ENCODE data around the gene KCNAB1. TPM values are rescaled to one million over a fixed set of nuclear protein-coding genes. Genes with fewer than 3 reads are reported as not detected.

The KCNAB1 gene
- total and polyA plus RNA-seq, 2 of the 8 experiments (the other 6 are each of a cell fraction or from before 2014, with no cell fraction given): 0.51 to 2.3 TPM

- no peak overlapping the region for H2BK120ac ChIP-seq (replicated peaks; ENCODE audit: low read depth, low read length)
- no peak overlapping the region for H2BK20ac ChIP-seq (ENCODE audit: low read length)
- H3K23ac ChIP-seq (ENCODE audit: insufficient read length): no peak overlapping the region
- H3K14ac ChIP-seq (ENCODE audit: insufficient read length): no peak overlapping the region
- no peak overlapping the region for H2BK12ac ChIP-seq (ENCODE audit: low read depth, low read length)
- H3K4me3 ChIP-seq (ENCODE audit: extremely low read depth in 1 of 4, insufficient read depth in 2 of 4, low read depth in 3 of 4, low read length in 4 of 4): no peak overlapping the region
- 61% methylated on average over 3 of the region's 3 CpGs; no CpG with 5 or more reads in 1 of the 2 experiments for WGBS, 2 experiments (ENCODE audit: extremely low coverage in 1 of 2, insufficient coverage in 1 of 2, insufficient read length in 1 of 2, insufficient replicate concordance in 2 of 2, low coverage in 1 of 2, low lambda C conversion rate in 2 of 2, missing lambda C conversion rate in 1 of 2)
- H3K9me3 ChIP-seq (ENCODE audit: insufficient read depth in 2 of 2, low read depth in 1 of 2, low read length in 1 of 2): no peaks in the 10 kb centered on the region
- H3K36me3 ChIP-seq (ENCODE audit: control insufficient read depth in 2 of 4, insufficient read depth in 4 of 4, low read length in 3 of 4): peaks cover 0 to 2% (median 0%) of the 10 kb centered on the region in 4 experiments; a peak in 3 of 8 replicates
- no peaks in the 10 kb centered on the region for H3K27me3 ChIP-seq (replicated peaks in 1 of 4; ENCODE audit: control insufficient read depth in 3 of 4, extremely low read depth in 1 of 4, insufficient read depth in 3 of 4, low read length in 3 of 4)
- no peak overlapping the region for H4K5ac ChIP-seq (ENCODE audit: insufficient read length, low read depth, low read length)
- no peak overlapping the region for H3K18ac ChIP-seq (ENCODE audit: extremely low read depth, low read length)
- no peak overlapping the region for H3K27ac ChIP-seq (ENCODE audit: low read depth, low read length)
- no peak overlapping the region for H4K91ac ChIP-seq (replicated peaks; ENCODE audit: insufficient read length, low read length)
- H3K56ac ChIP-seq (replicated peaks; ENCODE audit: insufficient read length, low read depth, low read length): no peak overlapping the region
- no peak overlapping the region for H4K8ac ChIP-seq (ENCODE audit: extremely low read depth, insufficient read depth, low read length)
- H3K79me2 ChIP-seq (ENCODE audit: control insufficient read depth in 1 of 2, insufficient read depth in 2 of 2, low read length in 2 of 2): no peaks in the 10 kb centered on the region
- H3K4me2 ChIP-seq (ENCODE audit: insufficient read depth in 1 of 2, low read depth in 2 of 2, low read length in 2 of 2): no peak overlapping the region
- H2BK5ac ChIP-seq (ENCODE audit: low read depth, low read length): no peak overlapping the region
- no peak for FAIRE-seq
- H2AK5ac ChIP-seq (ENCODE audit: low read depth, low read length): no peak overlapping the region
- no peak overlapping the region for H2AFZ ChIP-seq (ENCODE audit: low read length)
- H3K9ac ChIP-seq (replicated peaks in 1 of 4; ENCODE audit: extremely low read depth in 1 of 4, low read depth in 3 of 4, low read length in 3 of 4): no peak overlapping the region
- H2BK15ac ChIP-seq (ENCODE audit: low read length): no peak overlapping the region
- H3K79me1 ChIP-seq (ENCODE audit: low read depth, low read length): no peaks in the 10 kb centered on the region; the same call in 1 of the 2 replicates
- no peaks in the 10 kb centered on the region for H4K20me1 ChIP-seq (replicated peaks in 1 of 2; ENCODE audit: control insufficient read depth in 1 of 2, insufficient read depth in 2 of 2, low read length in 2 of 2)
- CTCF ChIA-PET (ENCODE audit: partially characterized antibody): interaction anchor here (1.1 to 1.9 kb wide), 2 partner anchors 17 to 58 kb away, joined by 3 to 7 read pairs; no protein-coding TSS in a partner anchor
- POLR2A ChIA-PET (ENCODE audit: partially characterized antibody): interaction anchor here (1.0 kb wide), 1 partner anchor 20 kb away, joined by 3 read pairs; no protein-coding TSS in a partner anchor
- no peak for DNase-seq (ENCODE audit: low read depth in 1 of 2, low spot score in 2 of 2)
- peaks cover 0 to 3% (median under 1%) of the 10 kb centered on the region in 4 experiments; a peak in 3 of 7 replicates for H3K4me1 ChIP-seq (replicated peaks in 1 of 4; ENCODE audit: control insufficient read depth in 3 of 4, insufficient read depth in 4 of 4, low read length in 3 of 4)
- no peaks in the 10 kb centered on the region for H3K23me2 ChIP-seq (ENCODE audit: low read depth, low read length)
- H3K4ac ChIP-seq (replicated peaks; ENCODE audit: insufficient read length, low read depth, low read length): no peak overlapping the region
- TF ChIP-seq SP2 (IDR thresholded peaks at IDR 0.05; ENCODE audit: low read length): no peak
- no peak for TF ChIP-seq GTF2F1 (IDR thresholded peaks at IDR 0.05; ENCODE audit: borderline replicate concordance, low read depth, low read length)
- no peak for TF ChIP-seq YY1 (IDR thresholded peaks at IDR 0.05; ENCODE audit: low read depth, low read length)
- no peak for TF ChIP-seq TBP (IDR thresholded peaks at IDR 0.05; ENCODE audit: low read depth, low read length)
- no peak for TF ChIP-seq CREB1 (IDR thresholded peaks at IDR 0.05)
- no peak for TF ChIP-seq SRF (IDR thresholded peaks at IDR 0.05; ENCODE audit: low read depth, low read length)
- TF ChIP-seq POLR2A (IDR thresholded peaks at IDR 0.05; ENCODE audit: control extremely low read depth in 1 of 2, low read depth in 2 of 2, low read length in 2 of 2): no peak
- TF ChIP-seq BACH1 (IDR thresholded peaks at IDR 0.05; ENCODE audit: low read length): no peak
- no peak for TF ChIP-seq SIRT6 (IDR thresholded peaks at IDR 0.05; ENCODE audit: low read length)
- TF ChIP-seq EZH2 (IDR thresholded peaks at IDR 0.05; ENCODE audit: low read depth, low read length, severe bottlenecking): no peak
- TF ChIP-seq ZNF274 (IDR thresholded peaks at IDR 0.05; ENCODE audit: borderline replicate concordance, extremely low read depth, low read length): no peak
- TF ChIP-seq TCF12 (IDR thresholded peaks at IDR 0.05; ENCODE audit: low read depth, low read length): no peak
- TF ChIP-seq FOSL1 (IDR thresholded peaks at IDR 0.05; ENCODE audit: insufficient read depth, low read depth, low read length): no peak
- TF ChIP-seq EP300 (IDR thresholded peaks at IDR 0.05; ENCODE audit: borderline replicate concordance in 1 of 2, low read depth in 2 of 2, low read length in 2 of 2): no peak
- TF ChIP-seq CTBP2 (IDR thresholded peaks at IDR 0.05; ENCODE audit: borderline replicate concordance, insufficient read depth, insufficient read length, low read length): no peak
- no peak for TF ChIP-seq JUND (IDR thresholded peaks at IDR 0.05; ENCODE audit: low read length)
Measured at GRCh38 chr3:156532730-156533129, 412.4 kb downstream of the KCNAB1 start.

Data from H1 (cell line).